ENCODE results near the gene CREBRF.

GRCh38 chr5:173056783-173057061, 570 bp downstream of the CREBRF start:
- TF ChIP-seq CTCF (IDR thresholded peaks at IDR 0.05), result no peak
- TF ChIP-seq POLR2AphosphoS5 (IDR thresholded peaks at IDR 0.05; ENCODE audit: insufficient read depth in 1 of 2, low read depth in 1 of 2), result no peak
- peak in 1 of 2 donors; percentile 27 for TF ChIP-seq POLR2A (IDR thresholded peaks at IDR 0.05)

Data from vagina (tissue), 2 donors.